ENCODE measurements around the gene PKHD1. TPM values are rescaled to one million over a fixed set of nuclear protein-coding genes. Genes with fewer than 3 reads are reported as not detected.

Gene PKHD1
- polyA plus RNA-seq, 1 donor, result 27.5 TPM

- DNase-seq, result no peak
These were observed 468.2 kb downstream of the PKHD1 start for GRCh38 chr6:51619042-51619799.

- DNase-seq, result no peak
These were observed 468.9 kb downstream of the PKHD1 start for GRCh38 chr6:51618563-51618962.

- no peak for DNase-seq
These were observed 469.7 kb downstream of the PKHD1 start for GRCh38 chr6:51617751-51618150.

GRCh38 chr6:51616243-51616642 is 471.2 kb downstream of the PKHD1 start:
- no peak for DNase-seq

GRCh38 chr6:51614725-51615124 is 472.7 kb downstream of the PKHD1 start:
- DNase-seq, result no peak

- DNase-seq, result no peak
These were observed 473.9 kb downstream of the PKHD1 start for GRCh38 chr6:51613558-51613957.

GRCh38 chr6:51608932-51609331 is 478.5 kb downstream of the PKHD1 start:
- DNase-seq, result no peak

- no peak for DNase-seq
These were observed 479.0 kb downstream of the PKHD1 start for GRCh38 chr6:51608383-51608782.

GRCh38 chr6:51600514-51600913 is 486.9 kb downstream of the PKHD1 start:
- DNase-seq, result no peak

GRCh38 chr6:51598171-51598570 is 489.2 kb downstream of the PKHD1 start:
- no peak for DNase-seq

- no peak for DNase-seq
These were observed 492.4 kb downstream of the PKHD1 start for GRCh38 chr6:51594981-51595380.

GRCh38 chr6:51585264-51585663 is 502.1 kb downstream of the PKHD1 start:
- DNase-seq, result no peak

- no peak for DNase-seq
These were observed 503.2 kb downstream of the PKHD1 start for GRCh38 chr6:51584163-51584562.

- no peak for DNase-seq
These were observed 508.4 kb downstream of the PKHD1 start for GRCh38 chr6:51578994-51579393.

- no peak for DNase-seq
These were observed 509.1 kb downstream of the PKHD1 start for GRCh38 chr6:51578362-51578761.

- no peak for DNase-seq
These were observed 513.4 kb downstream of the PKHD1 start for GRCh38 chr6:51574040-51574439.

- DNase-seq, result peak; percentile 3
These were observed 516.2 kb downstream of the PKHD1 start for GRCh38 chr6:51571168-51571567.

- no peak for DNase-seq
These were observed 517.1 kb downstream of the PKHD1 start for GRCh38 chr6:51570168-51570921.

- DNase-seq, result no peak
These were observed 517.8 kb downstream of the PKHD1 start for GRCh38 chr6:51569594-51569993.

- no peak for DNase-seq
These were observed 518.6 kb downstream of the PKHD1 start for GRCh38 chr6:51568771-51569170.

GRCh38 chr6:51565472-51565871 is 521.9 kb downstream of the PKHD1 start:
- DNase-seq, result no peak

All from left kidney (tissue), 2 donors.